Measurements from ENCODE around the gene PSMB10.
A peak's percentile ranks its signal among the peaks of the same experiment; 100 is the strongest.

The PSMB10 gene

DNA sequence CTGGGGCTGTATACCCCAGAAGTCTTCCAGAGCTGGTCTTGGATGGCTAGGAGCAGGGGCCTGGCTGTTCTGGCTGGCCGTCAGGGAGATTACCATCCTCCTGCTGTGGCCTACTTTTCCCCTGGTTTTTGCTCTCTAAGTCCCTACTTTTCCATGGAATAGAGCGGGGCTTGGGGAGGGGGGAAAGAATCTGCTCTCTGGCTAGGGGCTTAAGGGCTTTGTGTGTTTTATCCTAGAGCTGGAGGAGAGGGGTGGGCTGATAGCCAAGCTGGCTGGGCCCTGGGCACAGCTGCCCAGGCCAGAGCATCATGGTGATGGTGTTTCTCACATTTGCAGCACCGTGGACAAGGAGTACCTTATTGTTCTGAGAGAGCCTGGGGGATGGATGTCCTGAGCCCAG lies 48.3 kb downstream of the PSMB10 start:
- DNase-seq = no peak

DNA sequence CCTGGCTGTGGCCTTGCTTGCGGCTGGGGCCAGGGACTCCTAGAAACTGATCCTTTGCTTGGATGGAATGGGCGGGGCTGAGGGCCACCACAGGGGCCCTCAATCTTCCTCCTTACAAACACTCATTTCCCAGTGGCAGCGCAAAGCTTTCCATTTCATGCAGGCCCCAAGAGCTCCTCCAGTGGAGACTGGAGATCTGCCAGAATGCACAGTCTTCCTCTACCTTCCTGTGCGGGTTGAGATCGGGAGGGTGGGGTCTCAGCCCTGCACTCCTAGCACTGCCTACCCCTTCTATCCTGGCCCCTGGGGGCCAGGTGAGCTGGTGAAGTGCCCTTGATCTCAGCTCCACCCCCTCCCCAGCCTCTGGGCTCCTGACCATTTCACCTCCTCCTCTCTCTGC lies 50.3 kb downstream of the PSMB10 start:
- no peak for DNase-seq

DNA sequence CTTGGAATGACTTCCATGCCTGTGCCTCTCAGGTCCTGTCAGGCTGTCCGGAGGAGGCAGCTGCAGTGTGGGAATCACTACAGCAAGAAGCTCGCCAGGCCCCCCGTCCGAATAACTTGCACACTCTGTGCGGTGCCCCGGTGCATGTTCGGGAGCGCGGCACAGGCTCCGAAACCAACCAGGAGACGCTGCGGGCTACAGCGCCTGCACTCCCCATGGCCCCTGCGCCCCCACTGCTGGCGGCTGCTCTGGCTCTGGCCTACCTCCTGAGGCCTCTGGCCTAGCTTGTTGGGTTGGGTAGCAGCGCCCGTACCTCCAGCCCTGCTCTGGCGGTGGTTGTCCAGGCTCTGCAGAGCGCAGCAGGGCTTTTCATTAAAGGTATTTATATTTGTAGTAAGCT lies 50.7 kb downstream of the PSMB10 start:
- no peak for DNase-seq

DNA sequence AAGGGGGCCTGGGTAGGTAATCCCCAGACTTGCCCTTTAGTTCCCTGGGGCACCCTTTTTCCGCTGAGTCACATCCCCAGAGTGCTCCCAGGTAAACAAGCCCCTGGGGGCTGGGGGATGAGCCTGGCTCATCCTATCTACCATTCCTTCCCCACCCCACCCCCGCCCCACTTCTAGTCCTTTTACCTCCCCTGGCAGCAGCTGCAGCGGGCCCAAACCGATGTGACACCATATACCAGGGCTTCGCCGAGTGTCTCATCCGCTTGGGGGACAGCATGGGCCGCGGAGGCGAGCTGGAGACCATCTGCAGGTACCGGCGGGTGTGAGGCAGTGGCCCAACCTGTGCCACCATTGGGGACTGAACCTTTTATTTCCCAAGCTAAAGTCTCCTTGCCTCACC lies 51.1 kb downstream of the PSMB10 start:
- DNase-seq = no peak

DNA sequence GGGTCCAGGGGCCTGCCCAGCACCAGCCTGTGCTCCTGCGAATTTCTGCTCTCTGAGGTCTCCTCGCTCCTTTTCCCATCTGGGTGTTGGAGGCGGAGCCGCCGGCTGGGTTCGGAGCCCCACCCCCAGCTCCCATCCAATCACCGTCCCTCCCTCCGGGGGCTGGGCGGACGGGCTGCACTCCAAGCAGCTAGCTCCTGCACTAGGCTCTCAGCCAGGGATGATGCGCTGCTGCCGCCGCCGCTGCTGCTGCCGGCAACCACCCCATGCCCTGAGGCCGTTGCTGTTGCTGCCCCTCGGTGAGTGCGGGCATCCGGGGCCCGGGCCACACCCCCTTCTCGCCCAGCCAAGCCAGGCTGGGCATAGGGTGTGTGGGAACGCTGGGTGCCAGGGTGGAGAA lies 52.0 kb downstream of the PSMB10 start, which contains the start of gene NRN1L:
Gene NRN1L (plus strand): TSS at position 202 of the 400 bp plus-strand sequence. CDS start 19 bp downstream, at position 221.
- peak; percentile 90 for DNase-seq
